RWPE1 (cell line): ENCODE measurements around the gene ZNF212.

ENCODE experiments used
- CTCF ChIA-PET: fragments of 350-600 bp; sonication (Branson Sonifier 250); formaldehyde crosslinking; extraction: SDS; loops from one replicate; lab custom pipeline; 2021; lab: Yijun Ruan, JAX
- POLR2A ChIA-PET: fragments of 400-600 bp; formaldehyde crosslinking; extraction: SDS; loops from one replicate; lab custom pipeline; 2020; ENCODE audit warnings: antibody characterized with exemption; ENCODE audit not compliant: low non-redundant PET; lab: Yijun Ruan, JAX
- DNase-seq: peaks from one replicate; pipeline ENCODE4 v3.0.0; 2012; ENCODE audit warnings: low spot score
- H3K27ac ChIP-seq: fragments of 450-650 bp; 2 replicates; pipeline ENCODE4 v1.5.1; 2017
- CTCF ChIP-seq: fragments of 450-650 bp; conservative IDR thresholded peaks from 2 replicates; pipeline ENCODE4 v1.5.1; 2017; ENCODE audit warnings: low read depth, mild to moderate bottlenecking

ZNF212 gene

DNA sequence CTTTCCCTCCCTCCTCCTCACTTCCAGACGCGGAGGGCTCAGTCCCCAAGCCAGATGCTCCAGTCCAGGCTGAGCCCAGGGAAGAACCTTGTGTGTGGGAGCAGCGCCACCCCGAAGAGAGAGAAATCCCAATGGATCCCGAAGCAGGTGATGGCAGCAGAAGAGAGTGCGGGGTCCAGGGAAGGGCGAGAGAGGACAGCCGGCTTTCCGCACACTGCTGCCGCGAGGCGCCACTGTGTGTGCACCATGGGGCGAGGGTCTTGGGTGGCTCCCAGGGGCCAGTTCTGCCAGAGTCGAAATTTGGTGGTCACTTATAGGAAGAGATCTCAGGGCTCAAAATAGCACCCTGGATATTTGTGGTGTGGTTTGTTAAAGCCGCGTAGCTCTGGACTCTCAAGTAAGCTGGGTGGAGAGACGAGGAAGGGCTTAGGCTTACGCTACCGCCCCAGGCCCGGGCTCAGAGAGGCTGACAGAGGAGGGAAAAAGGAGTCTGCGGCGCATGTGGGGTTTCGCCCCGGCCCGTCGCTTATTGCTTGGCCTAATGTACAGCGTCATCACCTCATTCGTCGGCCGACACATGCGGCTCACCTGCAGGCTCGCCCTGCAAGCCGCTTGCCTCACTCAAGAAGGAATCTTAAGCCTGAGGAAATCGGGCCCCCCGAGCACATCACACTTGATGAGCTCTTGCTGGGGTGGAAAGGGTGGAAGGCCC, 32.0 kb upstream of the ZNF212 start:
- ChIA-PET POLR2A (interaction anchor here (0.6 kb wide), 1 partner anchor 188 kb away, joined by 3 read pairs; no protein-coding TSS in a partner anchor), CTCF (no interaction called here)
- H3K27ac ChIP-seq = no peak overlapping the region
- no peak for TF ChIP-seq CTCF
- DNase-seq = no peak

DNA sequence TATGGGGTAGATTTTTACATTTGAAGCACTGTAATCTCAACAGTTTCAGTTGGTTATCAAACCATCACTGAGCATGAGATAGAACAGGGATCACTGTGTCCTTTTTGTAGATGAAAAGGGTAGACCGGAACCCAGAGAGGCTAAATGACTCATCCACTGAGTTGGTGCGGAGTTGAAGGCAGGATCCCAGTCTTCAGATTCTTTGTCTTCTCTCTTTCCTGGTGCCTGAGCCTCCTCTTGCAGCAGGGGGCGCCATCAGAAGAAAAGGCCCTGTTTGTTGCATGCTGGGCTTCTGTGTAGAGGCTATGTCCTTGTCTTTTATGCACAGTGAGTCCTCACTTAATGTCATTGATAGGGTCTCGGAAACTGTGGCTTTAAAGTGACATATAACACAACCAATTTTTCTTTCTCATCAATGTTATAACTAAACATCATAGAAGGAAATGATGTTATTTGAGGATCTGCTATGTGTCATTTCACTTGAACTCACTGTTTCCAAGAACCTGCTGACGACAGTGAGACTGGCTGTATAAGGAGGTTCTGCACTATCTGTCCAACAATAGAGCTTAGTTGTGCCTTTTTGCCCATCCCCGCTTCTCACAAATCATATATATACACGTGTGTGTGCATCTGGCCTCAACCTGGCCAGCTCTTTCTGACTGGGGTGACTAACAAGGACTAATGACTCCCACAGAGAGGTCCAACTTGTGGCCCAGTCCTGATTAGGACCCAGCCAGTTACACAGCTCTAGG, 29.8 kb upstream of the ZNF212 start:
- peak; percentile 30 for DNase-seq
- ChIA-PET POLR2A (no interaction called here), CTCF (no interaction called here)
- H3K27ac ChIP-seq = no peak overlapping the region
- TF ChIP-seq CTCF = no peak; the same call in 1 of the 2 replicates

DNA sequence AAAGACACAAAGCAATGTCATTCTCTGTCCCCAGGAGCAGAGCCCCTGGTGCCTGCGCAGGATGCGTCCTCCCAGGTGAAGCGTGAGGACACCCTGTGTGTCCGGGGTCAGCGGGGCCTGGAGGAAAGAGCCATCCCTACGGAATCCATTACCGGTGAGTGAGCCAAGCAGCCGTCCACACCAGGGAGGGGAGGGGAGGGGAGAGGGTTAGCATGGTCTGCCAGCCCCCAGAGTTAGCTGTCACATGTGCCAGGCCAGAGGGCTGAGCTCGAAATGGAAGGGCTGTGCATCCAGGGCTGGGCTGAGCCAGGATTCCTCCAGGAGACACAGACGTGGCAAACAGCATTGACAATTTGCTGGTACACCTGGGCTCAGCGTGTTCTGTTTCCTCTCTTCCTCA, 28.9 kb upstream of the ZNF212 start:
- DNase-seq = no peak
- ChIA-PET POLR2A (no interaction called here), CTCF (no interaction called here)
- peak overlapping the region; percentile 6; the same call in 1 of the 2 replicates for H3K27ac ChIP-seq
- TF ChIP-seq CTCF = no peak

DNA sequence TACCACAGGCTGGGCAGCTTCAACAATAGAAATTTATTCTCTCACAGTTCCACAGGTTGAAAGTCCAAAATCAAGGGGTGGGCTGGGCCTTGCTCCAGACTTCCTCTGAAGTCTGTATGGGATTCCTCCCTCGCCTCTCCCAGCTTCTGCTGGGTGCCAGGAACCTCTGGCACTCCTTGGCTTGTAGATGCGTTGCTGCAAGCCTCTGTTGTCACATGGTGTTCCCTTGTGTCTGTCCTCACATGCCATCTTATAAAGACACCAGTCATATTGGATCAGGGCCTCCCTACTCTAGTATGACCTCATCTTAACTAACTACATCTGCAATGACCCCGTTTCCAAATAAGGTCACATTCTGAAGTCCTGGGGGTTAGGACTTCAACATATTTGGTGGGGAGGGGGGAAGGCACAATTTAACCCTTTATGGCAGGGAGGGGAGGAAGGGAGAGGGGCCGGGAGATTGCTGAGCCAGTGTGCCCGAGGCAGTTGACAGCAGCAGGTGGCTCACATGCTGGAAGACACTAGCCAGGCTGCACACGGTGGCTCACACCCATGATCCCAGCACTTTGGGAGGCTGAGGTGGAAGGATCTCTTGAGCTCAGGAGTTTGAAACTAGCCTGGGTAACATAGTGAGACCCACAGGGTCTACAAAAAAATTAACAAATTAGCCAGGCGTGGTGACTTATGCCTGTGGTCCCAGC, 25.3 kb upstream of the ZNF212 start:
- no peak overlapping the region for H3K27ac ChIP-seq
- TF ChIP-seq CTCF = no peak
- ChIA-PET CTCF (no interaction called here), POLR2A (no interaction called here)
- no peak for DNase-seq

DNA sequence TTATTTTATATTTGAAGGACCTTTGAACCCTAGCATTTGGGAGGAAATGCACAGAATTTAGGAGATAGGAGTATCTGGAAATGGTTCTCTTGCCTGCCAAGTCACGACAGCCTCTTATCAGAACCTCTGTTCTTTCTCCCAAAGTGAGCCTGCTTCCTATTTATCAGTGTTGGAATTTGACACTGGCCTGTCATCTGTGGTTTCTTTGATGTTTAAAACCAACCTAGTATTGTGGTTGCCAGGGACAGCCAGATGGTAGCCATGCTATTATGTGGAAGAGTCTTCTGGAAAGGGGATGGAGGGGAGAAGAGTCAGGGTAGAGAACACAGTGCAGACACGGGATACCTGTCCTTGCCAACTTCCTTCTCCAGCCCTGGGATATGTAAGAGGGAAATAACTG, 23.0 kb upstream of the ZNF212 start:
- CTCF ChIA-PET = no interaction called here

More for the DNA sequence above, 23.0 kb upstream of the ZNF212 start:
- no peak overlapping the region for H3K27ac ChIP-seq
- no peak for TF ChIP-seq CTCF
- POLR2A ChIA-PET = no interaction called here
- no peak for DNase-seq
